ENCODE measurements around the gene CAP1. TPM values are rescaled to one million over a fixed set of nuclear protein-coding genes. Genes with fewer than 3 reads are reported as not detected.
A peak's percentile ranks its signal among the peaks of the same experiment; 100 is the strongest.

CAP1 gene
- total RNA-seq, 4 donors from 2014 or later: 81.0 to 290 (median 238) TPM

- H3K36me3 ChIP-seq: no peaks in the 10 kb centered on the region
- in situ Hi-C loops (cut with MboI; ENCODE audit: low pct_ligation_motif_present in 1 of 4, low pct_unique_long_range_greater_than_20kb in 1 of 4, low sequenced_read_pairs in 3 of 4) (no loop called here), intact Hi-C loops (cut with DNase I; ENCODE audit: low total_unique reads) (no loop called here)
- WGBS, 2 donors (ENCODE audit: low coverage in 1 of 2): 52 to 59% methylated on average over 3 of the region's 3 CpGs
- no peak for TF ChIP-seq EP300 (IDR thresholded peaks at IDR 0.05; ENCODE audit: low read depth)
- TF ChIP-seq POLR2AphosphoS5 (IDR thresholded peaks at IDR 0.05): peak; percentile 5 to 65 (median 16)
- no peak for TF ChIP-seq POLR2A (IDR thresholded peaks at IDR 0.05)
- TF ChIP-seq, protein P1, sequence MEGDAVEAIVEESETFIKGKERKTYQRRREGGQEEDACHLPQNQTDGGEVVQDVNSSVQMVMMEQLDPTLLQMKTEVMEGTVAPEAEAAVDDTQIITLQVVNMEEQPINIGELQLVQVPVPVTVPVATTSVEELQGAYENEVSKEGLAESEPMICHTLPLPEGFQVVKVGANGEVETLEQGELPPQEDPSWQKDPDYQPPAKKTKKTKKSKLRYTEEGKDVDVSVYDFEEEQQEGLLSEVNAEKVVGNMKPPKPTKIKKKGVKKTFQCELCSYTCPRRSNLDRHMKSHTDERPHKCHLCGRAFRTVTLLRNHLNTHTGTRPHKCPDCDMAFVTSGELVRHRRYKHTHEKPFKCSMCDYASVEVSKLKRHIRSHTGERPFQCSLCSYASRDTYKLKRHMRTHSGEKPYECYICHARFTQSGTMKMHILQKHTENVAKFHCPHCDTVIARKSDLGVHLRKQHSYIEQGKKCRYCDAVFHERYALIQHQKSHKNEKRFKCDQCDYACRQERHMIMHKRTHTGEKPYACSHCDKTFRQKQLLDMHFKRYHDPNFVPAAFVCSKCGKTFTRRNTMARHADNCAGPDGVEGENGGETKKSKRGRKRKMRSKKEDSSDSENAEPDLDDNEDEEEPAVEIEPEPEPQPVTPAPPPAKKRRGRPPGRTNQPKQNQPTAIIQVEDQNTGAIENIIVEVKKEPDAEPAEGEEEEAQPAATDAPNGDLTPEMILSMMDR (IDR thresholded peaks at IDR 0.05): peak in 1 of 5 experiments; percentile 13
- H3K9me3 ChIP-seq: peaks cover 0 to 3% of the 10 kb centered on the region in 2 donors
- peak overlapping the region; percentile 74 to 81 (median 78) for H3K27ac ChIP-seq
- no peak overlapping the region for H3K4me3 ChIP-seq
- H3K27me3 ChIP-seq: no peaks in the 10 kb centered on the region
- DNase-seq: peak; percentile 24
- H3K4me1 ChIP-seq: peaks cover 0 to 50% (median 12%) of the 10 kb centered on the region in 4 donors
Observed at GRCh38 chr1:40029608-40030007, 10.9 kb upstream of the CAP1 start.

GRCh38 chr1:40030528-40031135 lies 9.9 kb upstream of the CAP1 start:
- TF ChIP-seq POLR2AphosphoS5 (IDR thresholded peaks at IDR 0.05) (no peak), POLR2A (IDR thresholded peaks at IDR 0.05) (no peak), EP300 (IDR thresholded peaks at IDR 0.05; ENCODE audit: low read depth) (no peak)
- TF ChIP-seq, protein P1 (IDR thresholded peaks at IDR 0.05): no peak
- intact Hi-C loops (cut with DNase I; ENCODE audit: low total_unique reads): no loop called here
- 66 to 73% methylated on average over 1 to 3 of the region's 3 CpGs for WGBS, 2 donors (ENCODE audit: low coverage in 1 of 2)

GRCh38 chr1:40032240-40032891 lies 8.2 kb upstream of the CAP1 start:
- in situ Hi-C loops (cut with MboI; ENCODE audit: low pct_ligation_motif_present in 1 of 4, low pct_unique_long_range_greater_than_20kb in 1 of 4, low sequenced_read_pairs in 3 of 4): no loop called here
- peak; percentile 72 for DNase-seq
- 33 to 41% methylated on average over 4 of the region's 4 CpGs for WGBS, 2 donors (ENCODE audit: low coverage in 1 of 2)
- H3K4me3 ChIP-seq: no peak overlapping the region
- no peaks in the 10 kb centered on the region for H3K27me3 ChIP-seq
- no peaks in the 10 kb centered on the region for H3K9me3 ChIP-seq
- peaks cover 0 to 74% (median 20%) of the 10 kb centered on the region in 4 donors for H3K4me1 ChIP-seq
- peak overlapping the region in 1 of 4 donors; percentile 78 for H3K27ac ChIP-seq
- no peaks in the 10 kb centered on the region for H3K36me3 ChIP-seq
- TF ChIP-seq EP300 (IDR thresholded peaks at IDR 0.05; ENCODE audit: low read depth) (no peak), POLR2AphosphoS5 (IDR thresholded peaks at IDR 0.05) (no peak), POLR2A (IDR thresholded peaks at IDR 0.05) (no peak)
- TF ChIP-seq, protein P1 (IDR thresholded peaks at IDR 0.05): peak; percentile 48 to 64 (median 61)
- intact Hi-C loops (cut with DNase I; ENCODE audit: low total_unique reads): no loop called here

More at GRCh38 chr1:40030528-40031135, 9.9 kb upstream of the CAP1 start:
- H3K9me3 ChIP-seq: peaks cover 0 to 3% of the 10 kb centered on the region in 2 donors
- H3K27ac ChIP-seq: peak overlapping the region; percentile 74 to 81 (median 78)
- peaks cover 0 to 59% (median 12%) of the 10 kb centered on the region in 4 donors for H3K4me1 ChIP-seq
- DNase-seq: no peak
- no peaks in the 10 kb centered on the region for H3K27me3 ChIP-seq
- no peak overlapping the region for H3K4me3 ChIP-seq
- no peaks in the 10 kb centered on the region for H3K36me3 ChIP-seq
- in situ Hi-C loops (cut with MboI; ENCODE audit: low pct_ligation_motif_present in 1 of 4, low pct_unique_long_range_greater_than_20kb in 1 of 4, low sequenced_read_pairs in 3 of 4): no loop called here

DNA sequence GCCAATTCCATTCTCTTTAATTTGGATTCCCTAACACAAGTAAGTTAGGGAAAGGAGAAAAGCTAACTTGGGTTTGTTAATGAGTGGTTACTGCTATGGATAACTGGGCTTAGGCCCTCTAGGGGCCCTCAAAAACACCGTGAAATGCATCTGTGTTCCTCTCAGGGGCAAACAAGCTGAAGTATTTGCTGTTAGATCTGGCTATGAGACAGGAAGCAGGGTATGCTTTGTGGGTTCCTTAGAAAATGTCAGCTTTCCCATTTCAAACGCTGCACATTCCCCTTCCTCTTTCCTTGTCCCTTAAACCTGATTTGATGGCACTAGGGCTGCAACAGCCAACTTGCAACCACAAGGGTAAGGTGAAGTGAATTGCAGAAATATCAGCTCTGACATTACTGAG lies 5.7 kb upstream of the CAP1 start:
- in situ Hi-C loops (cut with MboI; ENCODE audit: low pct_ligation_motif_present in 1 of 4, low pct_unique_long_range_greater_than_20kb in 1 of 4, low sequenced_read_pairs in 3 of 4): no loop called here
- no peaks in the 10 kb centered on the region for H3K27me3 ChIP-seq
- TF ChIP-seq, protein P1 (IDR thresholded peaks at IDR 0.05): no peak
- TF ChIP-seq POLR2A (IDR thresholded peaks at IDR 0.05): no peak
- TF ChIP-seq EP300 (IDR thresholded peaks at IDR 0.05; ENCODE audit: low read depth): no peak
- TF ChIP-seq POLR2AphosphoS5 (IDR thresholded peaks at IDR 0.05): no peak
- no peaks in the 10 kb centered on the region for H3K36me3 ChIP-seq
- H3K4me3 ChIP-seq: no peak overlapping the region
- H3K27ac ChIP-seq: peak overlapping the region; percentile 1 to 15 (median 6)
- no peak for DNase-seq
- peaks cover 8 to 85% (median 23%) of the 10 kb centered on the region in 4 donors for H3K4me1 ChIP-seq
- H3K9me3 ChIP-seq: no peaks in the 10 kb centered on the region
- 78% methylated on average over 2 of the region's 2 CpGs; no CpG with 5 or more reads in 1 of the 2 donors for WGBS, 2 donors (ENCODE audit: low coverage in 1 of 2)
- intact Hi-C loops (cut with DNase I; ENCODE audit: low total_unique reads): no loop called here

Data from transverse colon (tissue), 4 donors.